Smooth muscle cell (in vitro differentiated cells): Measurements from ENCODE around the gene UBAC2. TPM values are rescaled to one million over a fixed set of nuclear protein-coding genes. Genes with fewer than 3 reads are reported as not detected.

ENCODE experiments used
- DNase-seq: peaks from one replicate; lab custom pipeline; 2025; ENCODE audit not compliant: unreplicated experiment; lab: John Stamatoyannopoulos, UW
- H2AFZ ChIP-seq: fragments of 200-600 bp; sonication (generic); 2 replicates; pipeline ENCODE4 v1.6.0; 2016; ENCODE audit warnings: antibody characterized with exemption, low read depth, mild to moderate bottlenecking
- H3F3A ChIP-seq: fragments of 200-600 bp; sonication (generic); 2 replicates; pipeline ENCODE4 v1.6.0; 2017; ENCODE audit warnings: antibody characterized with exemption, low read depth
- H3K27ac ChIP-seq: fragments of 200-600 bp; sonication (generic); 2 replicates; pipeline ENCODE4 v1.5.1; 2016; ENCODE audit warnings: low read depth, mild to moderate bottlenecking
- H3K27me3 ChIP-seq: fragments of 200-600 bp; sonication (generic); 2 replicates; pipeline ENCODE4 v1.6.1; 2016; ENCODE audit warnings: low read depth, mild to moderate bottlenecking
- H3K36me3 ChIP-seq: fragments of 200-600 bp; sonication (generic); 2 replicates; pipeline ENCODE4 v1.5.1; 2016; ENCODE audit warnings: low read depth
- H3K4me1 ChIP-seq: fragments of 200-600 bp; sonication (generic); 2 replicates; pipeline ENCODE4 v1.5.1; 2016; ENCODE audit warnings: low read depth
- H3K4me2 ChIP-seq: fragments of 200-600 bp; sonication (generic); 2 replicates; pipeline ENCODE4 v1.6.0; 2016; ENCODE audit warnings: mild to moderate bottlenecking
- H3K4me3 ChIP-seq: fragments of 200-600 bp; sonication (generic); 2 replicates; pipeline ENCODE4 v1.5.1; 2016; ENCODE audit warnings: mild to moderate bottlenecking
- H3K79me2 ChIP-seq: fragments of 200-600 bp; sonication (generic); 2 replicates; pipeline ENCODE4 v1.6.0; 2016; ENCODE audit warnings: low read depth, mild to moderate bottlenecking
- H3K9ac ChIP-seq: fragments of 200-600 bp; sonication (generic); 2 replicates; pipeline ENCODE4 v1.6.0; 2016; ENCODE audit warnings: low read depth
- H3K9me3 ChIP-seq: fragments of 200-600 bp; sonication (generic); replicated peaks from 2 replicates; pipeline ENCODE4 v1.5.1; 2016; ENCODE audit warnings: low read depth
- H4K20me1 ChIP-seq: fragments of 200-600 bp; sonication (generic); 2 replicates; pipeline ENCODE4 v1.6.0; 2016; ENCODE audit warnings: low read depth
- WGBS: methylation state at CpG from one replicate; pipeline ENCODE4 v1.1.7; 2016; ENCODE audit warnings: low lambda C conversion rate; 5-methylcytosine and 5-hydroxymethylcytosine counted together
- polyA plus RNA-seq: library from polyadenylated mRNA; unstranded; fragments of >200 nt; fragmentation: Nextera tagmentation; extraction: Ambion mirVana; gene quantifications from 2 replicates; pipeline ENCODE4 v1.2.1, GENCODE V29; 2016
- total RNA-seq: library from RNA; depleted of rRNA; stranded (reverse); fragments of >200 nt; gene quantifications from 2 replicates; pipeline ENCODE4 v1.2.3, GENCODE V29; 2014
- TF ChIP-seq, protein P1 (sequence below): fragments of 200-600 bp; sonication (generic); IDR thresholded peaks from 2 replicates; pipeline ENCODE4 v1.5.1; 2017; ENCODE audit warnings: borderline replicate concordance, mild to moderate bottlenecking, antibody characterized with exemption; ENCODE audit not compliant: insufficient read depth, poor library complexity, severe bottlenecking

UBAC2 gene
- total and polyA plus RNA-seq, 2 experiments from 2014 or later: 58.4 to 74.0 TPM

DNA sequence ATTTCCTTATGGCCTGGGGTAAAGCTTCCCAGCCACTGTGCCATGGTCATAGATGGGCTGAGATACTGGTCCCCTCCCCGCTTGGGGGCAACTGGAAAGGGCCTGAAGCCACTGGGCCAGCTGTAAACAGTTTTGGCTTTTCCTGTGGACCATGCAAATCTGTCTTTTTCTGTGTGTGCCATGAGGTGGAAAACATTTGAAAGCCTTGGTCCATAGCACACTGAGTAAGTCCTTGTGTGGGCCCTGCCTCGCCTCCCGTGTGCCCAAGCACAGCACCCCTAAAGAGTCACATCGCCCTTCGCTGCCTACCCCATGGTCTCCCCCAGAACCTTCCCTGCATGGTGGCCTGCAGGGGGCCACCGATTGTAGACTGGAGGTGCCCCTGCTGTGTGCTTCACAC, 158.9 kb downstream of the UBAC2 start:
- DNase-seq: no peak
- Histone ChIP-seq H3K36me3 (no peaks in the 10 kb centered on the region), H3K9ac (no peak overlapping the region), H3K4me2 (no peak overlapping the region), H4K20me1 (no peaks in the 10 kb centered on the region), H3K9me3 (no peaks in the 10 kb centered on the region), H3K27ac (no peak overlapping the region), H3F3A (peaks cover 5% of the 10 kb centered on the region), H3K27me3 (no peaks in the 10 kb centered on the region), H2AFZ (no peak overlapping the region), H3K79me2 (peaks cover 1% of the 10 kb centered on the region), H3K4me1 (no peaks in the 10 kb centered on the region), H3K4me3 (no peak overlapping the region)
- 96% methylated on average over 6 of the region's 6 CpGs for WGBS
- TF ChIP-seq, protein P1, sequence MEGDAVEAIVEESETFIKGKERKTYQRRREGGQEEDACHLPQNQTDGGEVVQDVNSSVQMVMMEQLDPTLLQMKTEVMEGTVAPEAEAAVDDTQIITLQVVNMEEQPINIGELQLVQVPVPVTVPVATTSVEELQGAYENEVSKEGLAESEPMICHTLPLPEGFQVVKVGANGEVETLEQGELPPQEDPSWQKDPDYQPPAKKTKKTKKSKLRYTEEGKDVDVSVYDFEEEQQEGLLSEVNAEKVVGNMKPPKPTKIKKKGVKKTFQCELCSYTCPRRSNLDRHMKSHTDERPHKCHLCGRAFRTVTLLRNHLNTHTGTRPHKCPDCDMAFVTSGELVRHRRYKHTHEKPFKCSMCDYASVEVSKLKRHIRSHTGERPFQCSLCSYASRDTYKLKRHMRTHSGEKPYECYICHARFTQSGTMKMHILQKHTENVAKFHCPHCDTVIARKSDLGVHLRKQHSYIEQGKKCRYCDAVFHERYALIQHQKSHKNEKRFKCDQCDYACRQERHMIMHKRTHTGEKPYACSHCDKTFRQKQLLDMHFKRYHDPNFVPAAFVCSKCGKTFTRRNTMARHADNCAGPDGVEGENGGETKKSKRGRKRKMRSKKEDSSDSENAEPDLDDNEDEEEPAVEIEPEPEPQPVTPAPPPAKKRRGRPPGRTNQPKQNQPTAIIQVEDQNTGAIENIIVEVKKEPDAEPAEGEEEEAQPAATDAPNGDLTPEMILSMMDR: no peak

DNA sequence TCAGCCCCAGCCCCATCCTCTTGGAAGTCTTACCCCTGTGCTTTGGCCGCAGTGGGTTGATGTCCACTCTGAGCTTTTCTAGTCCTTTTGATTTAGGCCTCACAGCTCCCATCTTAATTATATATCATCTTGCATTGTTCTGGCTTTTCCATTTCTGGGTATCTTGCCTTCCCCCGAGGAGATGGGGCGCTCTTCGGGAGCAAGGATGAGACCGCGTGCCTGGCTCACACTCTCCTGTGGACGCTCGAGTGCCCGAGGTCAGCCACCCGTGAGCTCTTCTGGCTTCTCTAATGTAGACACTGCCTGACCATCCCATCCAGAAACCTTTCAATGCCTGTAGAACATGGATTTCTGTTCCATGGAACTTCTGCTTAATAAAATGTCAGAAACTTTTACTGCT, 160.0 kb downstream of the UBAC2 start:
- Histone ChIP-seq H3K4me1 (no peaks in the 10 kb centered on the region), H3K27me3 (no peaks in the 10 kb centered on the region), H3K4me3 (no peak overlapping the region), H3K4me2 (no peak overlapping the region), H3K36me3 (no peaks in the 10 kb centered on the region), H3K79me2 (peaks cover 8% of the 10 kb centered on the region), H3F3A (peaks cover 5% of the 10 kb centered on the region), H3K27ac (no peak overlapping the region), H3K9ac (no peak overlapping the region), H4K20me1 (no peaks in the 10 kb centered on the region), H2AFZ (no peak overlapping the region), H3K9me3 (no peaks in the 10 kb centered on the region)
- TF ChIP-seq, protein P1: no peak
- WGBS: 99% methylated on average over 10 of the region's 10 CpGs
- DNase-seq: no peak

DNA sequence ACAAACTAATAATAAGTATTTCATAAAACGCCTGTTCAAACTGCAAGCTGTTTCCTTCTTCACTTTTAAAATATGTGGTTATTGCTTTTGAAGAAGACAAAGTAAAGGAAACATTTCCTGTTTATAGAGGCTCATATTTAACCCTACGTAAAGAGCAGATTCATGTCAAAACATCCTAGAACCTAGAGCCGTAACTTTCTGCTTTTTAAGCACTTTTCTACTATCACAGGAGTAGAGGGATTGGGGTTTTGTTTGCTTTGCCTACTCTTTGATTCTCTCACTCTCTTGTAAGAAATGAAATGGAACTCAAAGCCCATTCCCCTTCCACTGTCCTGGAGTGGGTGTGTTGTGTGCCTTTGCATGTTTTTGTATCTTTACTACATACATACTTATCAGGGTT, 160.5 kb downstream of the UBAC2 start:
- no peaks in the 10 kb centered on the region for H3K9me3 ChIP-seq
- no peak overlapping the region for H3K9ac ChIP-seq
- no peaks in the 10 kb centered on the region for H3K4me1 ChIP-seq
- no peak overlapping the region for H3K27ac ChIP-seq
- no peaks in the 10 kb centered on the region for H3K27me3 ChIP-seq
- TF ChIP-seq, protein P1: no peak
- H3F3A ChIP-seq: peaks cover 5% of the 10 kb centered on the region
- peaks cover 8% of the 10 kb centered on the region for H3K79me2 ChIP-seq
- H2AFZ ChIP-seq: no peak overlapping the region
- H3K4me2 ChIP-seq: no peak overlapping the region
- no peak for DNase-seq
- no peaks in the 10 kb centered on the region for H4K20me1 ChIP-seq
- no peaks in the 10 kb centered on the region for H3K36me3 ChIP-seq
- 81% methylated on average over 3 of the region's 3 CpGs for WGBS
- no peak overlapping the region for H3K4me3 ChIP-seq

DNA sequence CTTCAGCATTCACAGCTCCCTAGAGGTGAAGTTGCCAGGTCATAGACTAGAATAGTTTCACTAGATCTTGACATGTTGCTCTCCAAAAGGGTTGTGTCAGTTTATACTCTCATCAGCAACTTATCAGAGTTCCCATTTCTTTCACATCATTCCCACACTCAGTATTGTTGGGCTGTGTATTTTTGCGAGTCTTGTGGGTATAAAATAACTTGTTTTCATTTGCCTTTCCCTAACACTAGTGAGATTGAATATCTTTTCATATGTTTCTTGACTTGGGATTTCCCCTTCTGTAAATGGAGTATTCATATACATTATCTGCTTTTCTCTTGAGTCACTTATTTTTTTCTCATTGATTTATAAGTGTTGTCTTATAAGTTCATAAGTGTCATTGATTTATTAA, 161.7 kb downstream of the UBAC2 start:
- Histone ChIP-seq H3F3A (peaks cover 5% of the 10 kb centered on the region), H3K79me2 (peaks cover 8% of the 10 kb centered on the region), H3K4me2 (no peak overlapping the region), H3K9ac (no peak overlapping the region), H3K27me3 (no peaks in the 10 kb centered on the region), H3K4me1 (no peaks in the 10 kb centered on the region), H4K20me1 (no peaks in the 10 kb centered on the region), H3K9me3 (no peaks in the 10 kb centered on the region), H3K4me3 (no peak overlapping the region), H3K27ac (no peak overlapping the region), H2AFZ (no peak overlapping the region), H3K36me3 (no peaks in the 10 kb centered on the region)
- TF ChIP-seq, protein P1: no peak
- 85% methylated on average over 1 of the region's 1 CpG for WGBS
- no peak for DNase-seq
